ENCODE measurements around the gene PREX1. TPM values are rescaled to one million over a fixed set of nuclear protein-coding genes. Genes with fewer than 3 reads are reported as not detected.

Gene PREX1
- total and polyA plus RNA-seq, 2 donors (not counting 1 experiment from before 2014, with no cell fraction given): 1.0 to 3.1 TPM

DNA sequence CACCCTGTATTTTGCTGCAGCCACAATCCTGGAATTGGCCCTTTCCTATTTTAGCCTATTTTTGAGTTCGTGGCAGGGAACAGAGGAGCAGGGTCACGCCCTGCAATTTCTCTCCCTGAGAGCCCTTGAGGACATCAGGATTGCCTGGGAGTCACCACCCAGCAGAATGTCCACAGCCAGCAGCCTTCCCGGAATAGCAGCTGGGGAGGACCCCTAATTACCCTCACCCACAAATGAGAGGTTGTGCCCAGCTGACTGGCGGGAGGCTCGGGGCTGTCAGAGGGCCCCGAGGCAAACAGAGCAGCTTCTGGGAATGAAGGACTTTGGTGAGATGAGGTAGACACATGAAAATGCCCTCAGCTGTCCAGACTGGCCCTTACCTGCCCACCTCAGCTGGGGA lies 165.1 kb downstream of the PREX1 start:
- DNase-seq (ENCODE audit: low read depth in 2 of 2): no peak
- Histone ChIP-seq H3K36me3 (ENCODE audit: control insufficient read depth, insufficient read depth, low read length) (no peaks in the 10 kb centered on the region), H3K4me3 (replicated peaks in 1 of 4; ENCODE audit: control extremely low read depth in 1 of 4, insufficient read depth in 1 of 4, low read depth in 3 of 4, low read length in 4 of 4) (no peak overlapping the region), H3K27ac (ENCODE audit: insufficient read depth, low read length) (no peak overlapping the region), H3K9ac (ENCODE audit: insufficient read depth, low read length) (no peak overlapping the region), H3K9me3 (ENCODE audit: control insufficient read depth, insufficient read depth, low read depth, low read length) (no peaks in the 10 kb centered on the region), H3K4me1 (ENCODE audit: control insufficient read depth, extremely low read depth, insufficient read depth, low read length) (no peaks in the 10 kb centered on the region), H4K20me1 (ENCODE audit: control insufficient read depth, extremely low read depth, insufficient read depth, low read length) (no peaks in the 10 kb centered on the region), H3K4me2 (ENCODE audit: extremely low read depth, insufficient read depth, low read length) (no peak overlapping the region), H2AFZ (ENCODE audit: low read length) (no peak overlapping the region), H3K27me3 (ENCODE audit: control insufficient read depth, insufficient read depth, low read length) (no peaks in the 10 kb centered on the region), H3K79me2 (ENCODE audit: control insufficient read depth, insufficient read depth, low read length) (no peaks in the 10 kb centered on the region)
- TF ChIP-seq EZH2 (IDR thresholded peaks at IDR 0.05; ENCODE audit: low read length, missing control alignments) (no peak), CTCF (conservative IDR thresholded peaks at IDR 0.05 in 1 of 2, IDR thresholded peaks at IDR 0.05 in 1 of 2; ENCODE audit: low read depth in 1 of 2, low read length in 2 of 2) (no peak)

DNA sequence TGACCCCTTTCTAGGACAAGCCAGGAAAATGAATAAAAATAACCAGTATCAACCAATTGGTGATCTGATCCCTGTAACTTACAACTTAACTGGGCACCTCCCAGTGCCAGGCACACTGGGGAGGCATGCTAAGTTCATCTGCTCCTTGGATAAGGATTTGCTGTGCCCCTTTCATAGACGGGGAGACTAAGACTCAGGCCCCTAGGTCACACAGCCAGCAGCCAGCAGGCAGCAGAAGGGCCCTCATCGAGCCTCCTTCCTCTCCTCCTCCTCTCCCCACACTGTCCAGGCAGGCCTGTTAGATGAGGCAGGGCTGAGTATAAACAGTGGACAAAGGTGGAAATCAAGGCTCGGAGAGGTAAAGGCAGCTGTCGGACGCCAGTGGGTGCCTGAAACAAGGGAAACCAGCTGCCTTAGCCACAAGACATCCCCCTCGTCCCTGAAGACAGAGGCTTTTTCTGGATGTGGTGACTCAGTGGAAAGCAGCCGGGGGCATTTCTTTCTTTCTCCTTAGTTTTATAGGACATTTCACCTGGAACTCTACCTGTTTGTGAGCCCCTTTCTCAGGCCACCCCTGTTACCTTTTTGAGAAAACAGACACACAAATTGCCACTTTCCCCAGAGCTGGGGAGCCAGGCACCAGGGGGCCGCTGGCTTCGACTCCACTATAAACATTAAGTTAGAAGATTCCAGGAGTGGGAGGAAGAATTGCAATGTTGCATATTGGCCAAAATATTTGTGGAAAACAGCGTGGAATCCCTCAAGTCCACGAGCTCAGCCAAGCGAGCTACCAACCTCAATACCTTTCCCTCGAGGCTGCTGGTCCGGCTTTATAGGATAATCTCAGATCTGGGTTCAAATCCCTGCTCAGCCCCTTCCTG lies 166.0 kb downstream of the PREX1 start:
- Histone ChIP-seq H2AFZ (ENCODE audit: low read length) (no peak overlapping the region), H3K4me1 (ENCODE audit: control insufficient read depth, extremely low read depth, insufficient read depth, low read length) (no peaks in the 10 kb centered on the region), H3K9ac (ENCODE audit: insufficient read depth, low read length) (no peak overlapping the region), H4K20me1 (ENCODE audit: control insufficient read depth, extremely low read depth, insufficient read depth, low read length) (no peaks in the 10 kb centered on the region), H3K79me2 (ENCODE audit: control insufficient read depth, insufficient read depth, low read length) (no peaks in the 10 kb centered on the region), H3K27ac (ENCODE audit: insufficient read depth, low read length) (no peak overlapping the region), H3K36me3 (ENCODE audit: control insufficient read depth, insufficient read depth, low read length) (no peaks in the 10 kb centered on the region), H3K4me3 (replicated peaks in 1 of 4; ENCODE audit: control extremely low read depth in 1 of 4, insufficient read depth in 1 of 4, low read depth in 3 of 4, low read length in 4 of 4) (no peak overlapping the region), H3K9me3 (ENCODE audit: control insufficient read depth, insufficient read depth, low read depth, low read length) (no peaks in the 10 kb centered on the region), H3K4me2 (ENCODE audit: extremely low read depth, insufficient read depth, low read length) (no peak overlapping the region), H3K27me3 (ENCODE audit: control insufficient read depth, insufficient read depth, low read length) (no peaks in the 10 kb centered on the region)
- TF ChIP-seq CTCF (conservative IDR thresholded peaks at IDR 0.05 in 1 of 2, IDR thresholded peaks at IDR 0.05 in 1 of 2; ENCODE audit: low read depth in 1 of 2, low read length in 2 of 2) (no peak), EZH2 (IDR thresholded peaks at IDR 0.05; ENCODE audit: low read length, missing control alignments) (no peak)
- peak in 1 of 2 donors; percentile 61 for DNase-seq (ENCODE audit: low read depth in 2 of 2)

DNA sequence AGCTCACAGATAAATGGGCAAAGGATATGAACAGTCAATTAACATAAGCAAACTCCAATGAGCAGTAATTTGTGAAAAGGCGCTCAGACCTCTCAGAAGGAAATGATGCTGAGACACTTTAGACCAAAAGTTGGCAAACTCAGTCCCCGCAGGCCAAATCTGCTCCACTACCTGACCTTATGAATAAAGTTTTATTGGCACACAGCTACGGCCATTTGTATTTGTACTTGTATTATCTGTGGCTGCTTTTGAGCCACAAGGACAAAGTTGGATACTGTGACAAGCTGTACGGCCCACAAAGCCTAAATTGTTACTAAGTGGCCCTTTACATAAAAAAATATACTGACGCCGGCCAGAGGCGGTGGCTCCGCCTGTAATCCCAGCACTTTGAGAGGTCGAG lies 167.0 kb downstream of the PREX1 start:
- H3K9ac ChIP-seq (ENCODE audit: insufficient read depth, low read length): no peak overlapping the region
- no peaks in the 10 kb centered on the region for H3K36me3 ChIP-seq (ENCODE audit: control insufficient read depth, insufficient read depth, low read length)
- no peaks in the 10 kb centered on the region for H4K20me1 ChIP-seq (ENCODE audit: control insufficient read depth, extremely low read depth, insufficient read depth, low read length)
- TF ChIP-seq EZH2 (IDR thresholded peaks at IDR 0.05; ENCODE audit: low read length, missing control alignments) (no peak), CTCF (conservative IDR thresholded peaks at IDR 0.05 in 1 of 2, IDR thresholded peaks at IDR 0.05 in 1 of 2; ENCODE audit: low read depth in 1 of 2, low read length in 2 of 2) (no peak)
- no peak for DNase-seq (ENCODE audit: low read depth in 2 of 2)
- H3K27me3 ChIP-seq (ENCODE audit: control insufficient read depth, insufficient read depth, low read length): no peaks in the 10 kb centered on the region
- H3K9me3 ChIP-seq (ENCODE audit: control insufficient read depth, insufficient read depth, low read depth, low read length): no peaks in the 10 kb centered on the region
- H3K4me3 ChIP-seq (replicated peaks in 1 of 4; ENCODE audit: control extremely low read depth in 1 of 4, insufficient read depth in 1 of 4, low read depth in 3 of 4, low read length in 4 of 4): no peak overlapping the region
- H2AFZ ChIP-seq (ENCODE audit: low read length): no peak overlapping the region
- no peaks in the 10 kb centered on the region for H3K4me1 ChIP-seq (ENCODE audit: control insufficient read depth, extremely low read depth, insufficient read depth, low read length)
- H3K4me2 ChIP-seq (ENCODE audit: extremely low read depth, insufficient read depth, low read length): no peak overlapping the region
- no peak overlapping the region for H3K27ac ChIP-seq (ENCODE audit: insufficient read depth, low read length)
- H3K79me2 ChIP-seq (ENCODE audit: control insufficient read depth, insufficient read depth, low read length): no peaks in the 10 kb centered on the region

Data from fibroblast of lung (primary cell).